Uterus (tissue), 4 donors: ENCODE measurements around the gene MACROH2A1. TPM values are rescaled to one million over a fixed set of nuclear protein-coding genes. Genes with fewer than 3 reads are reported as not detected.

Source experiments
- DNase-seq, 2 donors: peaks; one replicate each; pipeline ENCODE4 v3.0.0-alpha.2; 2019 to 2020
- H3K27ac ChIP-seq, 2 donors: fragments of 200-600 bp; sonication (generic); 1 replicate in 1 of 2; 2 replicates in 1 of 2; pipeline ENCODE4 v1.5.1; 2016 to 2018
- H3K27me3 ChIP-seq, 2 donors: fragments of 200-600 bp; sonication (generic); one replicate each; pipeline ENCODE4 v1.5.1; 2018 to 2019; ENCODE audit warnings: control low read depth in 1 of 2
- H3K36me3 ChIP-seq, 2 donors: fragments of 200-600 bp; sonication (generic); one replicate each; pipeline ENCODE4 v1.5.1; 2019; ENCODE audit warnings: control low read depth in 1 of 2
- H3K4me1 ChIP-seq, 2 donors: fragments of 200-600 bp; sonication (generic); one replicate each; pipeline ENCODE4 v1.5.1; 2018 to 2019; ENCODE audit warnings: control low read depth in 1 of 2
- H3K4me3 ChIP-seq, 2 donors: fragments of 200-600 bp; sonication (generic); 1 replicate in 1 of 2; 2 replicates in 1 of 2; pipeline ENCODE4 v1.5.1; 2018 to 2019; ENCODE audit warnings: mild to moderate bottlenecking in 1 of 2
- H3K9me3 ChIP-seq, 2 donors: fragments of 200-600 bp; sonication (generic); one replicate each; pipeline ENCODE4 v1.5.1; 2019; ENCODE audit warnings: control low read depth in 1 of 2
- CTCF ChIP-seq, 4 experiments: fragments of 200-600 bp in 2 of 4; fragments of 450-650 bp in 2 of 4; sonication (generic) in 2 of 4; IDR thresholded peaks; one replicate each; pipeline ENCODE4 v1.5.1; 2016 to 2019; ENCODE audit warnings: antibody characterized with exemption in 4 of 4, mild to moderate bottlenecking in 2 of 4, moderate library complexity in 1 of 4
- POLR2A ChIP-seq, 2 donors: fragments of 450-650 bp; IDR thresholded peaks; one replicate each; pipeline ENCODE4 v1.6.1; 2016; ENCODE audit warnings: antibody characterized with exemption in 2 of 2, mild to moderate bottlenecking in 1 of 2, moderate library complexity in 1 of 2
- intact Hi-C: fragments of 100-400 bp; cut with DNase I; formaldehyde crosslinking; loops from one replicate; pipeline ENCODE4 v1.15.1; 2023; ENCODE audit warnings: low total_unique reads
- total RNA-seq, 4 donors: library from RNA; depleted of rRNA in 3 of 4; stranded (reverse); fragments of >200 nt in 3 of 4; gene quantifications; one replicate each; pipeline versions ENCODE4 v1.1.0 to v1.2.4, GENCODE V29; 2014 to 2023
- donor health status: DM: yes; HTN: yes; CAD: no.

MACROH2A1 gene
- total RNA-seq, 4 donors from 2014 or later, result 121 to 200 (median 141) TPM

- Histone ChIP-seq H3K27ac (no peak overlapping the region), H3K4me1 (no peaks in the 10 kb centered on the region), H3K36me3 (no peaks in the 10 kb centered on the region), H3K4me3 (no peak overlapping the region), H3K9me3 (no peaks in the 10 kb centered on the region), H3K27me3 (no peaks in the 10 kb centered on the region)
- intact Hi-C loops, result no loop called here
- DNase-seq, result no peak
- TF ChIP-seq POLR2A (IDR thresholded peaks at IDR 0.05) (no peak), CTCF (IDR thresholded peaks at IDR 0.05) (no peak)
These were observed 47.2 kb upstream of the MACROH2A1 start for GRCh38 chr5:135446206-135446605.

- Histone ChIP-seq H3K4me3 (no peak overlapping the region), H3K4me1 (no peaks in the 10 kb centered on the region), H3K27ac (no peak overlapping the region), H3K36me3 (no peaks in the 10 kb centered on the region), H3K9me3 (no peaks in the 10 kb centered on the region), H3K27me3 (no peaks in the 10 kb centered on the region)
- intact Hi-C loops, result no loop called here
- no peak for DNase-seq
- TF ChIP-seq CTCF (IDR thresholded peaks at IDR 0.05) (no peak), POLR2A (IDR thresholded peaks at IDR 0.05) (no peak)
These were observed 46.4 kb upstream of the MACROH2A1 start for GRCh38 chr5:135445306-135445985.

GRCh38 chr5:135444881-135445280 is 45.9 kb upstream of the MACROH2A1 start:
- no peak for DNase-seq
- TF ChIP-seq POLR2A (IDR thresholded peaks at IDR 0.05), result no peak
- TF ChIP-seq CTCF (IDR thresholded peaks at IDR 0.05), result no peak
- Histone ChIP-seq H3K27me3 (no peaks in the 10 kb centered on the region), H3K4me3 (no peak overlapping the region), H3K9me3 (no peaks in the 10 kb centered on the region), H3K27ac (no peak overlapping the region), H3K4me1 (no peaks in the 10 kb centered on the region), H3K36me3 (no peaks in the 10 kb centered on the region)
- intact Hi-C loops, result no loop called here

GRCh38 chr5:135444360-135444759 is 45.3 kb upstream of the MACROH2A1 start:
- H3K4me1 ChIP-seq, result no peaks in the 10 kb centered on the region
- no peak overlapping the region for H3K27ac ChIP-seq
- no peaks in the 10 kb centered on the region for H3K36me3 ChIP-seq
- H3K27me3 ChIP-seq, result no peaks in the 10 kb centered on the region
- no peak for DNase-seq
- TF ChIP-seq POLR2A (IDR thresholded peaks at IDR 0.05) (no peak), CTCF (IDR thresholded peaks at IDR 0.05) (no peak)
- H3K9me3 ChIP-seq, result no peaks in the 10 kb centered on the region
- H3K4me3 ChIP-seq, result no peak overlapping the region
- intact Hi-C loops, result no loop called here

GRCh38 chr5:135443161-135443960 is 44.3 kb upstream of the MACROH2A1 start:
- no peaks in the 10 kb centered on the region for H3K27me3 ChIP-seq
- no peaks in the 10 kb centered on the region for H3K4me1 ChIP-seq
- no peak overlapping the region for H3K4me3 ChIP-seq
- H3K36me3 ChIP-seq, result no peaks in the 10 kb centered on the region
- no peak for DNase-seq
- H3K27ac ChIP-seq, result no peak overlapping the region
- no peaks in the 10 kb centered on the region for H3K9me3 ChIP-seq
- TF ChIP-seq POLR2A (IDR thresholded peaks at IDR 0.05), result no peak
- TF ChIP-seq CTCF (IDR thresholded peaks at IDR 0.05), result no peak
- intact Hi-C loops, result no loop called here
